ENCODE results near the gene XXYLT1. TPM values are rescaled to one million over a fixed set of nuclear protein-coding genes. Genes with fewer than 3 reads are reported as not detected.

XXYLT1 gene
- total RNA-seq, 1 donor from 2014 or later: 16.4 TPM

DNA sequence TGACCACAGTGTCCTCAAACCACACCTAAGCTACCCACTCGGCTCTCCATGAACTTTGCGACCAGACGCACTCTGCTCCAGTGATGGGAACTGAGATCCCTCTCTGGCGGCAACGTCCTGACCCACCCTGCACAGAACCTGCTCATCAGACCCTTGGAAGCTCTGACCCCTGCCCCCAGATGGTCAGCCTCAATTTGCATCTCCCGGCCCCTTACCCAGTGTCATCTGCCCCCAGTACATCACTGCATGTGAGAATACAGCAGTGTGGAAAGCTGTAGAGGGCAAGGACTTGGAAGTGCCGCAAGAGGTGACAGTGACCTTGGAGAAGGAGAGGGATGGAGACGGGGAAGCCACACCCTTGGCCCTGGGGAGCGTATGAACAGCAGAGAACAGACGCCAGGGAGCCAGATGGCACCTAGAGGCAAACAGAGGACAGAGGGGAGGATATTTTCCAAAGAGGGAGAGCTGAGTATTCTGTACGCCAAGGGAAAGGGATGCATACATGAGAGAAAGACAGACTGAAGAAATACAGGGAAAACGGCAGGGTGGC lies 192.0 kb downstream of the XXYLT1 start:
- TF ChIP-seq, protein P1, sequence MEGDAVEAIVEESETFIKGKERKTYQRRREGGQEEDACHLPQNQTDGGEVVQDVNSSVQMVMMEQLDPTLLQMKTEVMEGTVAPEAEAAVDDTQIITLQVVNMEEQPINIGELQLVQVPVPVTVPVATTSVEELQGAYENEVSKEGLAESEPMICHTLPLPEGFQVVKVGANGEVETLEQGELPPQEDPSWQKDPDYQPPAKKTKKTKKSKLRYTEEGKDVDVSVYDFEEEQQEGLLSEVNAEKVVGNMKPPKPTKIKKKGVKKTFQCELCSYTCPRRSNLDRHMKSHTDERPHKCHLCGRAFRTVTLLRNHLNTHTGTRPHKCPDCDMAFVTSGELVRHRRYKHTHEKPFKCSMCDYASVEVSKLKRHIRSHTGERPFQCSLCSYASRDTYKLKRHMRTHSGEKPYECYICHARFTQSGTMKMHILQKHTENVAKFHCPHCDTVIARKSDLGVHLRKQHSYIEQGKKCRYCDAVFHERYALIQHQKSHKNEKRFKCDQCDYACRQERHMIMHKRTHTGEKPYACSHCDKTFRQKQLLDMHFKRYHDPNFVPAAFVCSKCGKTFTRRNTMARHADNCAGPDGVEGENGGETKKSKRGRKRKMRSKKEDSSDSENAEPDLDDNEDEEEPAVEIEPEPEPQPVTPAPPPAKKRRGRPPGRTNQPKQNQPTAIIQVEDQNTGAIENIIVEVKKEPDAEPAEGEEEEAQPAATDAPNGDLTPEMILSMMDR (conservative IDR thresholded peaks at IDR 0.05; ENCODE audit: low read depth, low read length): no peak
- no peak overlapping the region for H3K4me3 ChIP-seq (ENCODE audit: low read depth, low read length)
- no peak for DNase-seq (ENCODE audit: low read depth)

DNA sequence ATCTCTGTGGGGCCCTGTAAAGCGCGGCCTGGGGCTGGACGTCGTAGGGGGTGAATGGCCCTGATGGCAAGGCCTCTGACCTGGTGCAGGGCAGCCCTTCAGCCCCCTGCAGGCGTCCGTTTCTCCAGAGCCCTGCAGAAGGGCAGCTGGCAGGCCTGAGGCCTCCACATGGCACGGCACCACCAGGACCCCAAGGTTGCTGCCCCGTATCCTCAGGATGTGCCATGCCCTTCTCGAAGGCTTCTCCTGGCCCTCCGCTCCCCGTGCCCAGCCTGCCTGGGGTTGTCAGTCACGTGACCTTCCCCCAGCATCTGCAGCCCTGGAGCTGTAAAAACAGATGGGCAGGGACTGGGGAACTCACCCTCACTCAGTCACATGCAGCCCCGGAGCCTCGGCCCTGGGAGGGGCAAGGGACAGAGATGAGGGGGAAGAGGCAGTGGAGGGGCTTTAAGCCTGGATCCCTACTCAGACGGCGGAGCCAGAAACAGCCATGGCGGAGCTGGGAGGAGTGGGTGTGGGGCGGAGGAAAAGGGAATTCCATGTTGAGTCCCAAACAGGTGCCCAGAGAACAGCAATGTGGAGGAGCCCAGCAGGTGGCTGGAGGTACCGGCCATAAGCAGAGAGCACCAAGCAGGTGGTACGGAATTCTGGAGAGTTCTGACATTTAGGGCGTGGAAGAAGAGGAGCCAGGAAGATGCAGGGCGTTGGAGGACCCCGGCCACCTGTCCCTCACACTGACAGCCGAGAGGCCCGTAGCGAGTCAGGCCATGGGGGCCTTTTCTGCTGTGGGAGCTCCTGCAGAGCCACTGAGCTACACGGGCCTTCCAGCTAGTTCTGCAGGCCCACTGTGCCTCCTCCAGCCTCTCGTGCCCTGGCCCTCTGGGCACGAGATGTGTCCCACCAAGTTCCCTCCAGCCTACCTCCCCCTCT lies 193.1 kb downstream of the XXYLT1 start:
- DNase-seq (ENCODE audit: low read depth): no peak
- no peak overlapping the region for H3K4me3 ChIP-seq (ENCODE audit: low read depth, low read length)
- TF ChIP-seq, protein P1 (conservative IDR thresholded peaks at IDR 0.05; ENCODE audit: low read depth, low read length): no peak

DNA sequence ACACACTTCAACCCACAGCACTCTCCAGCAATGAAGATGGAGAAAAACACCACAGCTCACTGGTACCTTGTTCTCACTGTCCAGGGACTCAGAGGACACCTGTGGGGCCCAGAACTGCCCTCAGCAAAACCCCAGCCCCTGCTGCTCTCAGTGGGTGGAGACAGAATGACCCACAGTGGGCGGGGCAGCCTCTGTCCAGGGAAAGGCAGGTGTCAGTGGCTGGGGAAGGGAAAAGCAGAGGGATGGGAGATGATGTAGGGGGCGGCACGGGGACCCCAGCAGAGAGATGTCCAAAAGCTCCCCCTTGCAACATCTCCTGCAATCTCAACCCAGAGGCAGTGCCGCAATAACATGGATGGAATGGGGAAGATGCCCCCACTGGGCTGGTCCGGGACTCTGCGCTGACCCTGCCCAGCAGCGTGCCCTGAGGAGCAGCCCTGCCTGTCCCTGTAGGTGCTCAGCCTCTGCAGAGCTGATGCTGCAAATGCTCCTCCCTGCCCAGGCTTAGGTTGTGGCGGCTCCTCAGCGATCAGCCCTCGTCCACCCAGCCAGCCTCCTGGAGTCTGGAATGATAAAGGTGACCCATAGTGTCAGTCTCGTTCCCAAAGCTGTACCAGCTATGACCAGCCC lies 193.9 kb downstream of the XXYLT1 start:
- H3K4me3 ChIP-seq (ENCODE audit: low read depth, low read length): no peak overlapping the region
- DNase-seq (ENCODE audit: low read depth): no peak
- TF ChIP-seq, protein P1 (conservative IDR thresholded peaks at IDR 0.05; ENCODE audit: low read depth, low read length): no peak

DNA sequence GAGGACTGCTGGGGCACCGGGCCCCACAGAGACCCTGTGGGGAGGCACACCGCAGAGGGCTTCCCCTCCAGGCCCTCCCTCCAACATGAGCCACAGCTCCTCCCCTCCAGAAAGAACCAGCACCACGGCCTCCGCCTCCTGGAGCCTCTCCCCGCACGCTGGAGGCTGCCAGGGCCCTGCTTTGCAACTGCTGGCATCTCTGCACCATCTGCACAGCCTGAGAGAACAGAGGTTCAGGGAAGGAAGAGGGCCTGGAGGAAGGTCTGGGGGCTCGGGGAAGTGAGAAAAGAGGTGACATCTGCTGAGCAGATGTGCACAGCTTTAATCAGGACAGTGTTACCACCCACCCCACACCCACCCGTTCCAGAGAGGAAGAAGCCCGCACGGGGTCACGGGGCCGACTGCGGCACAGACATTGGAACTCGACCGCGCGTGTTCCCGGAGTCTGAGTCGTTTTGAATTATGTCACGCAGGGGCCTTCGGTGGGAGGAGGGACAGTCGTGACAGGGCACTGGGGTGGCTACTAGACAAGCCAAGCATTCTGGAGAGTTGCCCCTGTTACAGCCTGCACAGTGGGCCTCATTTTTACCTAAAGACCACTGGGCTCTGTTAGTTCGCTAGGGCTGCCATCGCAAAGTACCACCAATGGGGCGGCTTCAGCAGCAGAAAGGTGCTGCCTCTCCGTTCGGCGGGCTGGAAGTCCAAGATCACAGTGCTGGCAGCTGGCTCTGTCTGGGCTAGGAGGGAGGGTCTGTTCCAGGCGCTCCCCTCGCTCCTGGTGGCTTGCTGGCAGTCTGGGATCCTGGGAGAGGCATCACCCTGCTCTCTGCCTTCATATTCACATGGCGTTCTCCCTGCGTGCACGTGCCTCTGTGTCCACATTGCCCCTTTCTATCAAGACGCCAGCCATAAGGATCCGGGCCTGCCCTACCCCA lies 194.8 kb downstream of the XXYLT1 start:
- no peak for DNase-seq (ENCODE audit: low read depth)
- TF ChIP-seq, protein P1 (conservative IDR thresholded peaks at IDR 0.05; ENCODE audit: low read depth, low read length): no peak
- H3K4me3 ChIP-seq (ENCODE audit: low read depth, low read length): no peak overlapping the region

DNA sequence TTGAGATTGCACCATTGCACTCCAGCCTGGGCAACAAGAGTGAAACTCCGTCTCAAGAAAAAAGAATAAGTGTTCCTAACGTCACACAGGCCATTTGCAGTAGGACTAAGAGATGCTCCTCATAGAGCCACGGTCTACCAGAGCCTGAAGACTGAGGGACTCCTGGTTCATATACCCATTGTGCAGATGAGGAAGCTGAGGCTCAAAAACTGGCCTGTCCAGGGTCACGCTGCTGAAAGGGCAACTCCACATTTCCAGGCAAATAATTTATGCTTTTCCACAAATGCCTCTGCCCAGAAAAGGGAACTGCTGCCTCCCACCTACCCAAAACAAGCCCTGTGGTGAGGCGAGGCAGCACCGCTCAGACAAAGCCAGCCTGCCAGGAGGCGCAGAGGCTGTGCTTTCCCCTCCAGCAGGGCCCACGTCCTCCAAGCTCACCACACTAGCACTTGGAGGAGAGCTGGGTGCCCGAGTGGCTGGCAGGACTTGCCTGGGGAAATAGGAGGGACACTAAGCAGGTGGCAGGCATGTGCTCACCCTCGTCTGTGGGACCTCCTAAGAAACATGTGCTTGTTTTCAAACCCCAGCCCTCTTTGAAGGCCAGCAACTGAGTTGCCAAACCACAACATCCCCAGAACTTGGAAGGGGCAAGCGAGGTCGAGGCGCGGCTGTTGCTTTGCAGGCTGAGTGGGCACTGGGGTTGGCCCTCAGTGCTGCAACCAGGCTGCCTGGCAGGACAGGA lies 195.6 kb downstream of the XXYLT1 start:
- TF ChIP-seq, protein P1 (conservative IDR thresholded peaks at IDR 0.05; ENCODE audit: low read depth, low read length): no peak

More for the DNA sequence above, 195.6 kb downstream of the XXYLT1 start:
- DNase-seq (ENCODE audit: low read depth): no peak
- H3K4me3 ChIP-seq (ENCODE audit: low read depth, low read length): no peak overlapping the region

All from epithelial cell of proximal tubule (primary cell).